ENCODE data around the gene MMP24OS.

Gene MMP24OS

GRCh38 chr20:35284992-35285805 is 7.3 kb upstream of the MMP24OS start:
- Histone ChIP-seq H3K9ac (ENCODE audit: insufficient read length, low read depth) (peak overlapping the region; percentile 99), H3K36me3 (ENCODE audit: insufficient read depth, insufficient read length, low read length) (peaks cover 34% of the 10 kb centered on the region), H3K4me3 (ENCODE audit: insufficient read length, low read depth) (peak overlapping the region; percentile 95), H3K4me1 (ENCODE audit: insufficient read depth, insufficient read length) (peaks cover 2% of the 10 kb centered on the region), H3K27me3 (ENCODE audit: insufficient read depth, insufficient read length) (no peaks in the 10 kb centered on the region), H3K9me3 (ENCODE audit: insufficient read depth, low read length) (no peaks in the 10 kb centered on the region)
- DNase-seq (ENCODE audit: low read depth, low spot score) = no peak
- TF ChIP-seq ZNF274 (IDR thresholded peaks at IDR 0.05; ENCODE audit: low read depth, low read length) (no peak), SUZ12 (IDR thresholded peaks at IDR 0.05; ENCODE audit: extremely low read depth, insufficient read depth, insufficient read length) (no peak), YY1 (IDR thresholded peaks at IDR 0.05; ENCODE audit: insufficient read depth, insufficient read length) (no peak)

DNA sequence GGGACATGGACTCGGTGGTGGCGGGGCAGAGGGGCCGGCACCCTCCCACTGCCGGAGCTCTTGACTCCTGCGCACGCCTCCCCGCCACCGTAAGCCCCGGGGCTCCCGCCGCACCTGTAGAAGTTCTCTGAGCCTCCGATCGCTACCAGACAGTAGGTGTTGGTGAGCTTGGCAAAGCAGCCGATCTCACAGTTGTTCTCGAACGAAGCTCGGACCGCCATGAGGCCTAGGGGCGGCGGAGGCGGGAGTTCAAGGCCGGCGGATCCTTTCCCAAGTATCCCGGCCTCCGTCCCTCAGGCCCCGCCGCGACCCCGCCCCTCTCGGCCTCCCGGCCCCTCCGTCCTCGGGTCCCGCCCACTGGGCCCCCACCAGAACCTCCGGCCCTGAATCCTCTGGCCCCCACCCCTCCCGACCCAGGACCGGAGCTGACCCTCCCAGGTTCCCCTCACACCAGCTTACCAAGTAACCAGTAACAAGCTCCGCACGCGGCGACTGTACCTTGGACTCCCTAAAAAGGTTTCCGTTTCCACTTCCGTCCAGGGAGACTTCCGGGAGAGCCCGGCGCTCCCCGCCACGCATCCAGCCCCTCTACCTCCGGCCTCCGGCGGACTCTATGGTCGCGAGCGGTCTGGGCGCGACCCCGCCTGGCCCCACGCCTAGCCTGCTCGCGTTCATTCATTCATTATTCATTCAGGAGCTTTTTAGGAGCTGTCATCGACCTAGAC is 6.5 kb upstream of the MMP24OS start, which contains the start of gene EIF6:
Gene EIF6, minus strand, starts transcription at position 506 of the 725 bp plus-strand sequence. Its CDS starts 285 bp downstream, at position 221.
- TF ChIP-seq SUZ12 (IDR thresholded peaks at IDR 0.05; ENCODE audit: extremely low read depth, insufficient read depth, insufficient read length) (no peak), YY1 (IDR thresholded peaks at IDR 0.05; ENCODE audit: insufficient read depth, insufficient read length) (no peak), ZNF274 (IDR thresholded peaks at IDR 0.05; ENCODE audit: low read depth, low read length) (no peak)
- Histone ChIP-seq H3K9me3 (ENCODE audit: insufficient read depth, low read length) (no peaks in the 10 kb centered on the region), H3K36me3 (ENCODE audit: insufficient read depth, insufficient read length, low read length) (peaks cover 42% of the 10 kb centered on the region), H3K4me1 (ENCODE audit: insufficient read depth, insufficient read length) (peaks cover 4% of the 10 kb centered on the region), H3K9ac (ENCODE audit: insufficient read length, low read depth) (peak within 1 kb of the TSS; percentile 99), H3K27me3 (ENCODE audit: insufficient read depth, insufficient read length) (no peaks in the 10 kb centered on the region), H3K4me3 (ENCODE audit: insufficient read length, low read depth) (peak within 1 kb of the TSS; percentile 95)
- DNase-seq (ENCODE audit: low read depth, low spot score) = peak; percentile 88

GRCh38 chr20:35283441-35284266 is 5.7 kb upstream of the MMP24OS start:
- no peak for DNase-seq (ENCODE audit: low read depth, low spot score)

GRCh38 chr20:35281506-35282101 is 3.7 kb upstream of the MMP24OS start:
- Histone ChIP-seq H3K4me3 (ENCODE audit: insufficient read length, low read depth) (no peak overlapping the region), H3K9me3 (ENCODE audit: insufficient read depth, low read length) (no peaks in the 10 kb centered on the region), H3K36me3 (ENCODE audit: insufficient read depth, insufficient read length, low read length) (peaks cover 61% of the 10 kb centered on the region), H3K9ac (ENCODE audit: insufficient read length, low read depth) (no peak overlapping the region), H3K4me1 (ENCODE audit: insufficient read depth, insufficient read length) (peaks cover 6% of the 10 kb centered on the region), H3K27me3 (ENCODE audit: insufficient read depth, insufficient read length) (no peaks in the 10 kb centered on the region)
- DNase-seq (ENCODE audit: low read depth, low spot score) = no peak
- no peak for TF ChIP-seq SUZ12 (IDR thresholded peaks at IDR 0.05; ENCODE audit: extremely low read depth, insufficient read depth, insufficient read length)
- no peak for TF ChIP-seq YY1 (IDR thresholded peaks at IDR 0.05; ENCODE audit: insufficient read depth, insufficient read length)
- TF ChIP-seq ZNF274 (IDR thresholded peaks at IDR 0.05; ENCODE audit: low read depth, low read length) = no peak

More at GRCh38 chr20:35283441-35284266, 5.7 kb upstream of the MMP24OS start:
- Histone ChIP-seq H3K9ac (ENCODE audit: insufficient read length, low read depth) (peak overlapping the region; percentile 99), H3K9me3 (ENCODE audit: insufficient read depth, low read length) (no peaks in the 10 kb centered on the region), H3K4me1 (ENCODE audit: insufficient read depth, insufficient read length) (peaks cover 3% of the 10 kb centered on the region), H3K27me3 (ENCODE audit: insufficient read depth, insufficient read length) (no peaks in the 10 kb centered on the region), H3K36me3 (ENCODE audit: insufficient read depth, insufficient read length, low read length) (peaks cover 49% of the 10 kb centered on the region), H3K4me3 (ENCODE audit: insufficient read length, low read depth) (peak overlapping the region; percentile 95)
- TF ChIP-seq SUZ12 (IDR thresholded peaks at IDR 0.05; ENCODE audit: extremely low read depth, insufficient read depth, insufficient read length) (no peak), YY1 (IDR thresholded peaks at IDR 0.05; ENCODE audit: insufficient read depth, insufficient read length) (no peak), ZNF274 (IDR thresholded peaks at IDR 0.05; ENCODE audit: low read depth, low read length) (no peak)

GRCh38 chr20:35280523-35280922 is 2.6 kb upstream of the MMP24OS start:
- TF ChIP-seq ZNF274 (IDR thresholded peaks at IDR 0.05; ENCODE audit: low read depth, low read length) (no peak), YY1 (IDR thresholded peaks at IDR 0.05; ENCODE audit: insufficient read depth, insufficient read length) (no peak), SUZ12 (IDR thresholded peaks at IDR 0.05; ENCODE audit: extremely low read depth, insufficient read depth, insufficient read length) (no peak)
- peaks cover 15% of the 10 kb centered on the region for H3K4me1 ChIP-seq (ENCODE audit: insufficient read depth, insufficient read length)
- no peak overlapping the region for H3K4me3 ChIP-seq (ENCODE audit: insufficient read length, low read depth)
- DNase-seq (ENCODE audit: low read depth, low spot score) = no peak
- no peaks in the 10 kb centered on the region for H3K27me3 ChIP-seq (ENCODE audit: insufficient read depth, insufficient read length)
- H3K9me3 ChIP-seq (ENCODE audit: insufficient read depth, low read length) = no peaks in the 10 kb centered on the region
- H3K36me3 ChIP-seq (ENCODE audit: insufficient read depth, insufficient read length, low read length) = peaks cover 71% of the 10 kb centered on the region
- no peak overlapping the region for H3K9ac ChIP-seq (ENCODE audit: insufficient read length, low read depth)

GRCh38 chr20:35279533-35280174 is 1.7 kb upstream of the MMP24OS start:
- Histone ChIP-seq H3K27me3 (ENCODE audit: insufficient read depth, insufficient read length) (no peaks in the 10 kb centered on the region), H3K9ac (ENCODE audit: insufficient read length, low read depth) (no peak overlapping the region)

More at GRCh38 chr20:35279533-35280174, 1.7 kb upstream of the MMP24OS start:
- no peaks in the 10 kb centered on the region for H3K9me3 ChIP-seq (ENCODE audit: insufficient read depth, low read length)
- H3K4me3 ChIP-seq (ENCODE audit: insufficient read length, low read depth) = no peak overlapping the region
- no peak for DNase-seq (ENCODE audit: low read depth, low spot score)
- no peak for TF ChIP-seq ZNF274 (IDR thresholded peaks at IDR 0.05; ENCODE audit: low read depth, low read length)
- H3K4me1 ChIP-seq (ENCODE audit: insufficient read depth, insufficient read length) = peaks cover 18% of the 10 kb centered on the region
- peaks cover 80% of the 10 kb centered on the region for H3K36me3 ChIP-seq (ENCODE audit: insufficient read depth, insufficient read length, low read length)

Data from NT2/D1 (cell line).